Stimulated activated CD4-positive, alpha-beta T cell treated with anti-CD3 and anti-CD28 coated beads, Interleukin-2, amount 100 ng/mL, for 48 hours (primary cell): Measurements from ENCODE around the gene ITGB4.

ENCODE experiments used
- DNase-seq, 2 donors: peaks; one replicate each; pipeline ENCODE4 v3.0.0-alpha.2; 2020

The ITGB4 gene

DNA sequence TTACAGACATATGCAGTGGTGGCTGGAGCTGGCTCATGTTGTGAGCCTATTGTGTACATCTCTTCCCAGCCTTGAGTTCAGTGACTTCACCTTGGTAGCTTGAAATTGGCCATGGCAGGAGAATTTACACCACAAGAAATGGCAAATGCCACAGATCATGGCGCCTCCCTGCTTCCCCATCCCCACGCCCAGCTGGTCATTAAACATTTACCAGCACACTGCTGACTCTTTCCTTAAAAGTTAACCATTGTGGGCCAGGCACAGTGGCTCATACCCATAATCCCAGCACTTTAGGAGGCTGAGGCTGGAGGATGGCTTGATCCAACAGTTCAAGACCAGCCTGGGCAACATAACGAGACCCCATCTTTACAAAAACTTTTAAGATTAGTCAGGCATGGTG is 22.6 kb upstream of the ITGB4 start:
- DNase-seq = no peak

DNA sequence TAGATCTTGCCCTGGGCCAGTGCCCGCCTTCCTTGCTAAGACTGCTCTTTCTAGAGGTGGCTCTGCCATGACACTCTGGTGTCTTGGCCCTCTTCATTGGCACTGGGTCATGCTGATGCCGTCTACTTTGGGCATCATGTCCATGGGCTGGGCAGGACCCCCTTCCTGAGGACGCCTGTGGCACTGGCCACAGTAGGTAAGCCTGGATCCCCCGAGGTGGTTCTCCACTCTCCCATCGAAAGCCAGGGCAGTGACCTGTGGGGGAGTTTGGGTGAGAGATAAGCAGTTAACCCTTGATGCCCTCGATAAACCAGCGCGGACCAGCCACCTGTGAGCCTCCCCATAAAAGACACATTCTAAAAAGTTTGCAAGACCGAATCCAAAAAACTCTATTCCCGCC is 20.0 kb upstream of the ITGB4 start:
- DNase-seq = no peak

DNA sequence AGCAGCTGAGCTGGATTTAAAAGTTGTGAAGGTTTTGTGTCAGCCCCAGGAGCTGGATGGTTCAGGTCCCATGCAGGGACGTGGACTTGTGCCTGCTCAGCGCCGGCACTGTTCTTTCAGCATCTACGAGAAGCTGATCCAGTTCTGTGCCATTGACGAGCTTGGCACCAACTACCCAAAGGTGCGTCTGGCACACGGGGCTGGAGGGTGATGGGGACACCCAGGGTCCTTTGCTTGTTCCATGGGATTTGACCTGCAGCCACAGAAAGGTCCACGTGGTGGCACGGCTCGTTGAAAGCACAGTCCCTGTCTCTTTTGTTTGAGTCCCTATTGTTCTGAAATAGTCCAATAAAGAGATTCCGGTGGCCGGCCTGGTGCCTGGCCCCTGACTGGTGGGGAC is 18.1 kb upstream of the ITGB4 start:
- no peak for DNase-seq

DNA sequence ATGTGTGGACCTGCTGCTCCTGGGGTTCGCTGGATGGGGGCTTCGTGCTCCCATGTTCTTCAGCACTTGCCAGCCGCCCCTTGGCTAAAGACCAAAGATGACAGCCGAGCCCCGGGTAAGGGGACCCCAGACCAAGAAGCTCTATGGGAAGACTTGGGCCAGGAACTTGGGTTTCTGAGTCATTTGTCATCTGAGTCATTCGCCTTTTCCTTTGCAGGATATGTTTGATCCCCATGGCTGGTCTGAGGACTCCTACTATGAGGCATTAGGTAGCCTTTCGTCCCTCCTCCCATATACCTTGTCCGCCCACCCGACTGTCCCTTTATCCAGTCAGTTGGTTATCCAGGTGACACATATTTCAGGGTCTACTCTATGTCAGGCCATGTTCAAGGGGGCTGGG is 17.7 kb upstream of the ITGB4 start:
- no peak for DNase-seq

DNA sequence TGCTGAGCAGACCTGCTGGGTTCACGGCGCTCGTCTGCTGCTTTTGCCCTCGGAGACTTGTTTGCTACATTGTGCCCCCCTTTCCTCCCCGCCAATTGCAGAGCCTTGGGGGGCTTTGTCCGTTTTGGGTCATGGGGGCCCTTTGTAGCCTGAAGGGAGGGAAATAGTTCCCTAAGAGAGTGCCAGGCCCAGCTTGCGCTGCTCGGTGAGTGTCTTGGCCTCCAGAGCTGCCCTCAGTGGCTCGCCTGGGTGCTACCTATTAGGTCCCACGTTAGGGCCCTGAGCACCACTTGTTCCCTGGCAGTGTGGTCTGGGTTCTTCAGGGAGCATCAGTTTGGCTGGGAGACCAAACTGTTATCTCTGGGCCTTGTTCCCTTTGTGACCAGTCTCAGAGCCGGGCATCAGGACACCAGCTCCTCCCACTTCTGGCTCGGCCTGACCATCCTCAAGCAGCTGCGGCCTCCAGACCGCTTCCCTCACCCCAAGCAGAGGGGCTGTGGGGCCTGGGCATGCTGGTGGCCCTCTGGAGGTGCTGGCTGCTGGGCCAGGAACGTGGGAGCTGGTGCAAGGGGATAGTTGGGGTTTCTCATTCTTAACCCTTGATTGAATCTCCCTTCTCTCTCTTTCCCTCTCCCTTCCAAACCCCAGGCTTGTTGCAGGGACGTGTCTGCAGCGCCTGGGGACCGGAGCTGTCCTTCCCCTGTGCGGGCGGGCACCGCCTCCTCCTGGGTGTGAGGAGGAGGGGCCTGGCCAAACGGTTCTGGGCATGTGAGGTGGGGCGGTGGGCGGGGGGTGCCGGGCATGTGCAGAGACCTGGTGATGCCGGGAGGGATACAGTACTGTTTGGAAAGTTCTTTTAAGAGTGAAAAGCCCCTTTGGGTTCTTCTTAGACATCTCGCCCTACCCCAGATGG is 16.0 kb upstream of the ITGB4 start:
- DNase-seq = no peak

DNA sequence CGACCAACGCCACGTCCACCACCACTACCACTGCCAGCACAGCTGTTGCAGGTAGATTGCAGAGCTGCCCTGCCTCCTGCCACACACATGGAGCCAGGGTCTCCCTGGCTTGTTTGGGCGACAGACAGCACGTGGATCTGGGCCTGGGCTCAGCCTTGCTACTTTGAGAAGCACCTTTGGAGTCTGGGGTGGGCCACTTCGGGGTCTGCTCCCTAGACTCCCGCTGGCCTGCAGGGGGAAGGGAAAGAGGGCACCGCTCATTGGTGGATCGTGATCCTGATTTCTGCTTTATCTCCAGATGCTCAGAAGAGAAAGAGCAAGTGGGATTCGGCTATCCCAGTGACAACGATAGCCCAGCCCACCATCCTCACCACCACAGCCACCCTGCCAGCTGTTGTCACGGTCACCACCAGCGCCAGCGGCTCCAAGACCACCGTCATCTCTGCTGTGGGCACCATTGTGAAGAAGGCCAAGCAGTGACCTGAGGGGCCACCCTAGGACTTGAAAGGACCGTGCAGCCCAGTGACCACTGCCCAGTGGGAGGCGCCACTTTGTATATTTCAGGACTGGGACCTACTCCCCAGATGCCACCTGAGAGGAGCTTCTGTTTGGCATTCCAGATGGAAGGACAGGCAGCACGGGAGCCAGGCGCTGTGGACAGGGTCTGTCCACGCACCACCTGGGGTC is 15.1 kb upstream of the ITGB4 start:
- no peak for DNase-seq

DNA sequence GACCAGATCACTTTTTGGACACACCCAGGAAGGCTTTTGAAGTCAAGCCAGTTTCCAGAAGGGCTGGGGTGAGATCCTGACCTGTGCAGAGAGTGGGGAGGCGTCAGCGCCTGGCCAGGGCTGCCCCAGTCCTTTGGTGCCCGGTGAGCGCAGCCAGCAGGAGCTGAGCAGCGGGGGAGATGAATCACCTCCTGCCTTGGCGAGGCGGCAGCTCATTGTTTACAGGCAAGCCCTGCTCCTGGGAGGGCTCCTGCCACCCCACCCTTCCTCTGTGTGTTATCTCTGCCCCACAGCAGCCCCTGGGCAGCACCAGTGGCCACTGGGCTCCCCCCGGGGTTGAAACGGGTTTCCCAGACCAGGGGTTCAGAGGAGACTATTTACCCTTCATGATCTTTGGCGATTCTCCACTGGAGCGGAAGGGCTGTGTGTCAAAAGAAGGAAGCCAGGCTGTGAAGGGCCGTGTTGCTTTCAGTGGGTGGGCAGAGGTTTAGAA is 14.1 kb upstream of the ITGB4 start:
- no peak for DNase-seq

DNA sequence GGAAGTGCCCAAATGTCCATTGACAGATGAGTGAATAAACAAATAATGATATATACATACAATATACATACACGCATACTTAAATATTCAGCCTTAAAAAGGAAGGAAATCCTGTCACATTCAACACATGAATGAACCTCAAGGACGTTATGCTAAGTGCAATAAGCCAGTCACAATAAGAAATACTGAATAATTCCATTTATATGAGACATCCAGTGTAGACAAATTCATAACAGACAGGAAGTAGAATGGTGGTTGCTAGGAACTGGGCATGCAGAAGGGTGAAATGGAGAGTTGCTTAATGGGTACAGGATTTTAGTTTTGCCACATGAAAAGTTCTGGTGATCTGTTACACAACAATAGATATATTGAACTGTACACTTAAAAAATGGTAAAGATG is 8.8 kb upstream of the ITGB4 start:
- no peak for DNase-seq

DNA sequence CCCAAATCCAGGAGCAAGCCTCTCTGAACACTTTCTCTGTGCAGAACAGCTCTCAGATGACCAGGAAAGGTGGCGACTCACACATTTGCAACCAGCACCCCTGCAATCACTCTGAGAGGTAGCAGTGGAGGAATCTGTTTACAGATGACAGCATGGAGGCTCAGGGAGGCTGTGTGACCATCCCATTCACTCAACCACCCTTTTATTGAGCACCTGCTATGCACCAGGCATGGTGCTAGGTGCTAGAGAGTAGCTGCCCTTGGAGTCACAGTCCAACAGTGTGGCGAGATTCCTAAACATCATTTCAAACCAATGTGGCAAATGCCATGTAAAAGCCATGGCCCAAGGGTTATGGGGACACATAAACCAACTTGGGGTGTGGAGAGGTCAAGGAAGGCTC is 1.5 kb upstream of the ITGB4 start:
- no peak for DNase-seq

DNA sequence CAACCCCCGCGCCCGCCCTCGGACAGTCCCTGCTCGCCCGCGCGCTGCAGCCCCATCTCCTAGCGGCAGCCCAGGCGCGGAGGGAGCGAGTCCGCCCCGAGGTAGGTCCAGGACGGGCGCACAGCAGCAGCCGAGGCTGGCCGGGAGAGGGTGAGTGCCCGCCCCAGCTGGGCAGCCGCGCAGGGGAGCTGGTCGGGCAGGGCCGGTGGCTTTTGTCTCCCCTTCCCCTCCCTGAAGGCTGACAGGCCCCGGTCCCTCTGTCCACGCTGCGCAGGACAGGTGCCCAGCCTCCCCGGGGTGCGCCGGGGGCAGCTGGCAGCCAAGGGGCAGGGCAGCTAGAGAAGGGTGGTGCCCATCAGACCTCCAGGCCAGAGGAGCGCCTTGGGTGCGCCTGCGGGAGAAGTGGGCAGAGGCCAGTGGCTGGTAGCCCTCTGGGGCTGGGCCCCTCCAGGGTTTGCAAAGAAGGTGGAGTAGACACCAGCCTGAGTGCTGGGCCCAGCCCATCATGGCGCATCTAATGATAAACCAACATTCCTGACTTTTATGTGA is 278 bp downstream of the ITGB4 start:
- DNase-seq = no peak

DNA sequence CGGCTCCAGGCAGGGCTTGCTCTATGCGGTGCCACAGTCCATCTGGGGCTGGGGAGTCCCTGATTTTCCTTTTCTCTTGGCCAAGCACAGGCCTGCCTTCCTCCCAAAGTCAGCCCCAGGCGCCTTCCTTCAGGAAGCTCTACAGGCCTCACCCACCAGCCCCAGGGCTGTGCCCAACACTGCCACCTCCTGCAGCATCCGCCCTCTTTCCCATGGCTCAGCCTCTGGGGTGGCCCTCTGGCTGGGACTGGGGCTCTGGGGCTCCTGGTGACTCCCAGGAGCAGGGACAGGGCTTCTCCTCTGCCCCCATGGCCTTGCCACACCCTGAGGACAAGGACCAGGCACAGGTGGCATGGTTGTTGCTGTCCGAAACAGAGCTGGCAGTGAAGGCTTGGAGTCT is 817 bp downstream of the ITGB4 start:
- no peak for DNase-seq

DNA sequence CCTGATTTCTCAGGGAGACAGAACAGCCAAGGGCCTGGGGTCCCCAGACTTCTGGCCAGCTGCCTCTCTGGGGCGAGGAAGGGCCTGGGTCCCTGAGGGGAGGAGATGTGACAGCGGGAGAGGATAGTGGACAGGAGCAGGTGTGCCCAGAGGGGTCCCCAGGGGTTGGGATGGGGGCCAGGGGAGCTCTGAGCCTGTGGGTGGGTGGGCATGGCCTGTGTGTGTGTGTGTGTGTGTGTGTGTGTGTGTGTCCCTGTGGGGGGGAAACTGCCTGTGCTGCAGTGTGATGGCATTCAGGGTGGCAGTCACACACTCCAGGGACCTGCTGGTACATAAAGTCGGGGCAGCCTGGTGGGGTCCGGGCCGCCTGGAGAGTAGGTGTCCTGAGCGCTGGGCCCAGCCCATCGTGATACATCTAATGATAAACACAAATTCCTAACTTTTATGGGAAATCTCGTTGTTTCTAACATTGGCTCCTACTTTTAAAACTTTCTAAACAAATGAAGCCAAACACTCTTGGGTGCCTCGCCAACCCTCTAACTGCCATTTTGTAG is 1.4 kb downstream of the ITGB4 start:
- DNase-seq = no peak

DNA sequence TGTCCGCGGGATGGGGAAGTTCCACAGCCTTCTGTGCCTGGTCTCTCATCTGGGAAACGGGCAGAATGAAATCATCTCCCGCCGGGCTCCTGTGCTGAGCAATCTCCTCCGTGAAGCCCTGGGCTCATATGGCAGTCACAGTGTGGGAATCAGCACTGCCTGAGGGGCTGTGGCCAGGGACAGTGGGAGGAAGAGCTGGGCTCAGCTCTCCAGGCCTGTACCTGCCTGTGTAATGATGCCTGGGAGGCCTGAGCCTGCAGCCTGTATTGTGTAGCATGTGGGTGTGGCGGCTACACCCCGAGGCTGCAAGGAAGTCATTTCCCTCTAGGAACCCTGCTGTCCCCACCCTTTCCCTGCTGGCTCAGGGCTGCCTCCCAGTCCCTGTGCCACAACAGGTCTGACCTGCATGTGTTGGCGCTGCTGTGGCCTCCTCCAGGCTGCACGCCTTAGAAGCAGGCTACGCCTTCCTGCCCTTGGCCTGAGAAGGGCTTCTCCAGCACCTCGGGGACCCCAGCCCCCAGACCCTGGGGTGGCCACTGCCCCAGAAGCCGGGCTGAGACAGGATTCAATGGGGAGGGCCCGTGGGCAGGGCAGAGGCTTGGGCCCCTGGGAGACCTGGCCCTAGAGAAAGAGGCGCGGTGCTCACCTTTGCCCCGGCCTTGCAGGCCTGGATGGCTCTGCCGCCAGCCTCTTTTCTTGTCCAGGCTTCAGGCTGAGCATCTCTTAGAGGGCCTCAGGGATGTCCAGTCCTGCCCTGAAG is 2.1 kb downstream of the ITGB4 start:
- DNase-seq = no peak

DNA sequence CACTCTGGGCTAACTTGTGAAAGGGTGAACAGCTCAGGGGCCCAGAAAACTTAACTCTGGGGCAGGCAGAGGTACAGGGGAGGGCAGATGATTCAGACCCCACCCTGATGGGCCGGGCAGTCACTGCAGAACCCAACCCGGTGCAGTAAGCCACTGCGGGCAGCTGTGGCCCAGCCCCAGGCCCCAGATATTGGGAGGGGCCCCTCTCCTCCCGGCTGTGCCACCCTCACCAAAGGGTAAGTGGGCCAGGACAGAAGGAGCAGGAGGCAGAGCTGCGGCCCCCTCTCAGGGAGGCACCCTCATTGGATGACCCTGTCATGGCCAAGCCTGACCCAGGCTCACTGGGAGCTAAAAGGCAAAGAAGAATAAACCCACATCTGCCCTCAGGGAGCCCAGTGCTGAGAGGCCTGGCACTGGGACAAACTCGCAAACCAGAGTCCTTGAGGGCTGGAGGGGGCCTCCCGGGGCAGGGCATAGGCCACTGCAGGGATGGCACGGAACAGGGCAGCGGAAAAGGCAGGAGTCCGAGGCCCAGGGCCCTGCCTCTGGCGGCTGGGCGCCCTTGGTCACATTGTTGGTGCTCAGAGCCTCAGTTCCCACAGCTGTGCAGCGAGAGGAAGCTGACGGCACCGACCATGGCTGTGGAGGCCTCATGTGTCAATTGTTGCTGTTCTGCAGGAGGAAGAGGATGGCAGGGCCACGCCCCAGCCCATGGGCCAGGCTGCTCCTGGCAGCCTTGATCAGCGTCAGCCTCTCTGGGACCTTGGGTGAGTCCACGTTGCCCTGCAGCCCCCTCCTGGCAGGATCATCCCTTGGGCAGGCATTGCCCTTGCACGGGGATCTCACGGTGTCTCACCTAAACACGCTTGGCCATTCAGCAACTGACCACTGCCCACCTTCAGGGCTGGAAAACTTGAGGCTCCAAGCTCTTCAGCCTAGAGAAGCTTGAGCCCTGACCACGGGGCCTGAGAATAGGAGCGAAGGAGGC is 3.1 kb downstream of the ITGB4 start:
- DNase-seq = no peak

DNA sequence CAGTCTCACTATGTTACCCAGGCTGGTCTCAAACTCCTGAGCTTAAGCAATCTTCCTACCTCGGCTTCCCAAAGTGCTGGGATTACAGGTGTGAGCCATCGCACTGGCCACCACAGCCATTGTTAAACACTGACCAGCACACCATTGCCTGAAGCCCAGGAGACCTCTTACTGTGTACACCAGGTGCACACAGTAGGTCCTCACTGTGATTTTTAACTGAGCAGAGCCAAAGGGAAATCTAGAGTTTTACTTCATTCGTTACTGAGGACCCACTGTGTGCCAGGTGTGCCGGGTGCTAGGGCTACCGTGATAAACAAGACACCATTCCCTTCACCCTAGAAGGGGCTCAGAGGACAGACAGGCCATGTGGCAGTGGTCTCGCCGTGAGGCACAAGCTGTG is 4.2 kb downstream of the ITGB4 start:
- DNase-seq = no peak

DNA sequence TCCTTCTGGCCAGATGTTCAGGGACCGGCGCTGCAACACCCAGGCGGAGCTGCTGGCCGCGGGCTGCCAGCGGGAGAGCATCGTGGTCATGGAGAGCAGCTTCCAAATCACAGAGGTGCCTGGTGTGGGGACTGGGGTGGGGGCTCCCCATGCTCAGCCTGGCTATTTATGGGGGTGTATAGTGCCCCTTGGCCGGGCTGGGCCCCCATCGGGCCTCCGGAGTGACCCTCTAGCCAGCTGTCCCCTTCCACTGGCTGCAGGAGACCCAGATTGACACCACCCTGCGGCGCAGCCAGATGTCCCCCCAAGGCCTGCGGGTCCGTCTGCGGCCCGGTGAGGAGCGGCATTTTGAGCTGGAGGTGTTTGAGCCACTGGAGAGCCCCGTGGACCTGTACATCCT is 6.1 kb downstream of the ITGB4 start:
- DNase-seq = no peak

DNA sequence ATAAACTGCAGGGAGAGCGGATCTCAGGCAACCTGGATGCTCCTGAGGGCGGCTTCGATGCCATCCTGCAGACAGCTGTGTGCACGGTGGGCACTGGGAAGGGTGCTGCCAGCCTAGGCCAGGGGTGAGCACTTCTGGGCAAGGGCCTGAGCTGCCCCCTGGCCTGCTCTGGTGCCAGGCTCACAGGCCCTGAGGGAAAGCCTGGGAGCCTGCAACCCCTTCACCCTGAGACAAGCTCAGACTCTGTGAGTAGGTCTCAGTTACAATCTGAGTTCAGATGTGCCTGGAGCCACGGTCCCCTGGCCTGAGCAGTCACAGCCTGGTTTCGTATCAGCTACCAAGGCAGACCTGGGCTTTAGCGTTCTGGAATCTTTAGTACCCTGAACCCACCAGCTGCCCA is 8.1 kb downstream of the ITGB4 start:
- no peak for DNase-seq

DNA sequence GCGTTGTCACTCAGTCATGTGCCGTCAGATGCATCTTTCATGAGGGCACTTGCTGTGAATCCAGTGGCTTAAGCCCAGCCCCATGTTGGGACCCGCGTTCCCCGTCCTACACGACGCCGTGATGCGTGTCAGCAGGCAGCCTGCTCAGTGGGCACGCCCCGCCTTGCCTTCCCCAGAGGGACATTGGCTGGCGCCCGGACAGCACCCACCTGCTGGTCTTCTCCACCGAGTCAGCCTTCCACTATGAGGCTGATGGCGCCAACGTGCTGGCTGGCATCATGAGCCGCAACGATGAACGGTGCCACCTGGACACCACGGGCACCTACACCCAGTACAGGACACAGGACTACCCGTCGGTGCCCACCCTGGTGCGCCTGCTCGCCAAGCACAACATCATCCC is 8.8 kb downstream of the ITGB4 start:
- no peak for DNase-seq

DNA sequence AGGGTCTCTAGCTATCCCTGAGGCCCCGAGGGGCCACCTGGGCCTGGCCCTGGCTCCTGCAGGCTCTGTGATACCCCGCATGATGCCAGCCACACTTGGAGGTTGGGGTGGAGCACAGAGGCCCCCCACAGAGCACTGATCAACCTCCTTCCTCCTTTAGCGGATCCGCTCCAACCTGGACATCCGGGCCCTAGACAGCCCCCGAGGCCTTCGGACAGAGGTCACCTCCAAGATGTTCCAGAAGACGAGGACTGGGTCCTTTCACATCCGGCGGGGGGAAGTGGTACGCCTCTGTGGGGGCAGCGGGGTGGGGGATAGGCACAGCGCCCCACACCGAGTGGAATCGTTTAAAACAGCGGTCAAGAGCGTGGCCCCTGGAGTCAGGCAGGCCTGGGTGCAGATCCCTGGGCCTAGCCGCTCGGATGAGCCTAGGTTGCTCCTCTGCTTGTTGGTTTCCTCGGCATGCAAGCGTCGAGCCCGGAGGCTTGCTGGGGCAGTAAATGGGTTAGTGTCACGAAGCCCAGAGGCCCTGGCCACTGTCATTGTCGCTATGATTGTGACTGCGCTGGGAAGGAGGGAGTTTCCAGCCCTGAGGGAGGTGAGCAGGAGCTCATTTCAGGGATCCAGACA is 9.9 kb downstream of the ITGB4 start:
- no peak for DNase-seq

DNA sequence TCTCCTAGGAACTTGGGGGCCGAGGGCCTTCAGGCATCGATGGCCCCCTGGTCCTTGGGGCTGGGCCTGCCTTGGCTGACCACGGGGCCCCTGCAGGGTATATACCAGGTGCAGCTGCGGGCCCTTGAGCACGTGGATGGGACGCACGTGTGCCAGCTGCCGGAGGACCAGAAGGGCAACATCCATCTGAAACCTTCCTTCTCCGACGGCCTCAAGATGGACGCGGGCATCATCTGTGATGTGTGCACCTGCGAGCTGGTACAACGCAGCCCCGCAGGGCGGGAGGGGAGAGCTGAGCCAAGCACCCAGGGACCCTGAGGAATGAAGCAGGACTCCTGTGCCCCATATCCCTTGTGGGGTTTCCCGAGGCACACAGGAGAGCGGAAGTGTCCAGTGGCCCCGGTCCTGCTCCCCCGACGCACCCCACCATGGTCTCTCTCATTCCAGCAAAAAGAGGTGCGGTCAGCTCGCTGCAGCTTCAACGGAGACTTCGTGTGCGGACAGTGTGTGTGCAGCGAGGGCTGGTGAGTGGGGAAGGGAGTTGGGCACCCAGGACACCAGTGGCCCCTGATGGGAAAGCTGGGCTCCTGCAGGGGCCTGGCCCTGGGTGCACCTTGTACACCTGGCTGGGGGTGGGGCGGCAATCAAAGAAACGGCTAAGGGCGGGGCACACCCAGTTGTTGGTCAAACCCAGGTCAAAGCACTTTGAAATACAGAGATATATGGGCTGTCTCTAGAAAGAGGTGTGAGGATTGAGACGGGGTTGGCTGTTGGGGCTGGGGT is 10.6 kb downstream of the ITGB4 start:
- no peak for DNase-seq
